ENCODE results near the gene TSPAN8.

The TSPAN8 gene

GRCh38 chr12:71164568-71165197 lies 6.9 kb upstream of the TSPAN8 start:
- Histone ChIP-seq H3K27ac (no peak overlapping the region), H3K9ac (no peak overlapping the region)
- no peak for TF ChIP-seq CTCF (conservative IDR thresholded peaks at IDR 0.05; ENCODE audit: low read depth, low read length)

GRCh38 chr12:71164166-71164565 lies 6.4 kb upstream of the TSPAN8 start:
- H3K9ac ChIP-seq: no peak overlapping the region
- no peak for TF ChIP-seq CTCF (conservative IDR thresholded peaks at IDR 0.05; ENCODE audit: low read depth, low read length)
- H3K4me1 ChIP-seq (ENCODE audit: low read depth, poor library complexity, severe bottlenecking): no peaks in the 10 kb centered on the region
- no peak overlapping the region for H3K27ac ChIP-seq
- no peak overlapping the region for H3K4me3 ChIP-seq (IDR thresholded peaks at IDR 0.05; ENCODE audit: insufficient read depth, low read depth, low read length)
- no peaks in the 10 kb centered on the region for H3K27me3 ChIP-seq (ENCODE audit: insufficient read depth, low read depth)
- H2AFZ ChIP-seq (ENCODE audit: low read depth): no peak overlapping the region
- H3K36me3 ChIP-seq (ENCODE audit: insufficient read depth): no peaks in the 10 kb centered on the region
- no peaks in the 10 kb centered on the region for H3K79me2 ChIP-seq (ENCODE audit: insufficient read depth, low read depth)
- no peak overlapping the region for H3K4me2 ChIP-seq
- H4K20me1 ChIP-seq (ENCODE audit: insufficient read depth): no peaks in the 10 kb centered on the region

More at GRCh38 chr12:71164568-71165197, 6.9 kb upstream of the TSPAN8 start:
- H2AFZ ChIP-seq (ENCODE audit: low read depth): no peak overlapping the region
- H3K4me3 ChIP-seq (IDR thresholded peaks at IDR 0.05; ENCODE audit: insufficient read depth, low read depth, low read length): no peak overlapping the region
- no peak overlapping the region for H3K4me2 ChIP-seq
- no peaks in the 10 kb centered on the region for H3K27me3 ChIP-seq (ENCODE audit: insufficient read depth, low read depth)
- no peaks in the 10 kb centered on the region for H4K20me1 ChIP-seq (ENCODE audit: insufficient read depth)
- H3K36me3 ChIP-seq (ENCODE audit: insufficient read depth): no peaks in the 10 kb centered on the region
- no peaks in the 10 kb centered on the region for H3K79me2 ChIP-seq (ENCODE audit: insufficient read depth, low read depth)
- H3K4me1 ChIP-seq (ENCODE audit: low read depth, poor library complexity, severe bottlenecking): no peaks in the 10 kb centered on the region

GRCh38 chr12:71162832-71163763 lies 5.3 kb upstream of the TSPAN8 start:
- Histone ChIP-seq H3K4me2 (no peak overlapping the region), H3K36me3 (ENCODE audit: insufficient read depth) (no peaks in the 10 kb centered on the region), H3K27ac (no peak overlapping the region), H3K9ac (no peak overlapping the region), H3K4me1 (ENCODE audit: low read depth, poor library complexity, severe bottlenecking) (no peaks in the 10 kb centered on the region), H3K4me3 (IDR thresholded peaks at IDR 0.05; ENCODE audit: insufficient read depth, low read depth, low read length) (no peak overlapping the region), H4K20me1 (ENCODE audit: insufficient read depth) (no peaks in the 10 kb centered on the region), H2AFZ (ENCODE audit: low read depth) (no peak overlapping the region), H3K79me2 (ENCODE audit: insufficient read depth, low read depth) (no peaks in the 10 kb centered on the region), H3K27me3 (ENCODE audit: insufficient read depth, low read depth) (no peaks in the 10 kb centered on the region)
- no peak for TF ChIP-seq CTCF (conservative IDR thresholded peaks at IDR 0.05; ENCODE audit: low read depth, low read length)

GRCh38 chr12:71161591-71161990 lies 3.8 kb upstream of the TSPAN8 start:
- no peak overlapping the region for H3K27ac ChIP-seq
- no peak overlapping the region for H3K4me3 ChIP-seq (IDR thresholded peaks at IDR 0.05; ENCODE audit: insufficient read depth, low read depth, low read length)
- H4K20me1 ChIP-seq (ENCODE audit: insufficient read depth): no peaks in the 10 kb centered on the region
- no peaks in the 10 kb centered on the region for H3K4me1 ChIP-seq (ENCODE audit: low read depth, poor library complexity, severe bottlenecking)
- H3K36me3 ChIP-seq (ENCODE audit: insufficient read depth): no peaks in the 10 kb centered on the region
- no peak overlapping the region for H3K9ac ChIP-seq
- no peaks in the 10 kb centered on the region for H3K27me3 ChIP-seq (ENCODE audit: insufficient read depth, low read depth)
- TF ChIP-seq CTCF (conservative IDR thresholded peaks at IDR 0.05; ENCODE audit: low read depth, low read length): no peak
- H3K4me2 ChIP-seq: no peak overlapping the region
- H2AFZ ChIP-seq (ENCODE audit: low read depth): no peak overlapping the region
- no peaks in the 10 kb centered on the region for H3K79me2 ChIP-seq (ENCODE audit: insufficient read depth, low read depth)
